Measurements from ENCODE around the gene TK1. TPM values are rescaled to one million over a fixed set of nuclear protein-coding genes. Genes with fewer than 3 reads are reported as not detected.

TK1 gene
- total RNA-seq, 1 donor from 2014 or later, result 6.6 TPM

DNA sequence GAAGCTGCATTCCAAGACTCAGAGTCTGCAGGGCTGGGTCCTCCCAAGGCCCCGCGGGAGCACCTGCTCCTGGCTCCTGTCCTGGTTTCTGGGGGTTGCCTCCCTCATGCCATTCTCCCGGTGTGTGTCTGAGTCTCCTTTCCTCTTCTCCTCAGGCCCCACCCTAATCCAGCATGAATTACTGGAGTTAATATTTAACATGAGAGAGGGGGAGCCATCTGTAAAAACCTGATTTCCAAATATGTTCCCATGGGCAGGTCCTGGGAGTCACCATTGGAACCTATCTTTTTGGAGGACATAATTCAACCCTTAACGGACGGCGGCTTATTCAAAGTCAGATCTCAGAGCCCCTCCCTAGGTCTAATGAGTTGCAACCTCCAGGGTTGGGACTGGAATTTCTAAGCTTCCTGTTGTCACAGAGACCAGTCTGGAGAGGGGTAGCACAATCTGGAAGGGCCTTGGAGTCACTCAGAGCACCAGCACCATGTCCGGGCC is 35.3 kb downstream of the TK1 start:
- Histone ChIP-seq H3K4me1 (peaks cover 16% of the 10 kb centered on the region), H3K4me3 (no peak overlapping the region), H3K36me3 (no peaks in the 10 kb centered on the region), H3K9me3 (no peaks in the 10 kb centered on the region), H3K27me3 (ENCODE audit: low read depth) (no peaks in the 10 kb centered on the region), H3K27ac (peak overlapping the region; percentile 53)
- intact Hi-C loops (cut with DNase I), result no loop called here
- ATAC-seq, result peak; percentile 52 to 65
- no peak for TF ChIP-seq CTCF (IDR thresholded peaks at IDR 0.05)
- DNase-seq, result no peak

- no peak overlapping the region for H3K27ac ChIP-seq
- H3K9me3 ChIP-seq, result no peaks in the 10 kb centered on the region
- no peak overlapping the region for H3K4me3 ChIP-seq
- no peaks in the 10 kb centered on the region for H3K27me3 ChIP-seq (ENCODE audit: low read depth)
- intact Hi-C loops (cut with DNase I), result no loop called here
- no peak for TF ChIP-seq CTCF (IDR thresholded peaks at IDR 0.05)
- ATAC-seq (no peak), DNase-seq (no peak)
- H3K4me1 ChIP-seq, result peaks cover 46% of the 10 kb centered on the region
- no peaks in the 10 kb centered on the region for H3K36me3 ChIP-seq
Observed at GRCh38 chr17:78148286-78149016, 38.4 kb downstream of the TK1 start.

DNA sequence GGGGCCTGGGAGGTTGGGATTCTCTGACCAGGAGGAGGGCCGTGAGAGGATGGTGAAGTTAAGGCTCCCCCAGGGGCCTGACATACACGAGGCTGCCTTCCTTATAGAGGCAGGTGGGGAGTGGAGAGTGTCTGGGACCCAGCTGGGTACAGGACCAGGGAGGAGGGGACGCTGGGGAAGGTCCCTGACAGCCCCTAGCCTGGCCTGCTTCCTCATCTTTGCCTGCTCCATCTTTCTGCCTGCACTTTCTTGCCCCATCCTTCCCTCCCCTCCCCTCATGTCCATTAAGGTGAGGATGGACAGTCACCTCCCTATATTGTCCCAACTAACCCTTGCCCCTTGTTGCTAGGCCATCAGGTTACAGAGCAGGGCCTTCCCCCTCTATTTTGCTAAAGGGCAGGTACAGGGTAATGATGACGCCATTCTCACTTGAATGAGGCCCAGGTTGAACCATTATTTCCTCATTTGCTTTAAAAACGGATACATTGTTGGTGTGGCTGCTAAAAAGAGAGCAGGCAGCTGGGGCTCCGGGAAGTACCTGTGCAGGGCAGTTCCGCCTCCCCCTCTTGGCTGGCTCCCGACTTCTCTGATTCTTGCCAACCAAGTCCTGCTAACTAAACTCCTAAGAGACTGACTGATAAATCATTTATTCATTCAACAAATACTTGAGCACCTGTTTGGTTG is 39.4 kb downstream of the TK1 start:
- Histone ChIP-seq H3K27ac (peak overlapping the region; percentile 11), H3K36me3 (no peaks in the 10 kb centered on the region), H3K27me3 (ENCODE audit: low read depth) (no peaks in the 10 kb centered on the region), H3K4me1 (peaks cover 54% of the 10 kb centered on the region), H3K9me3 (no peaks in the 10 kb centered on the region), H3K4me3 (no peak overlapping the region)
- ATAC-seq (peak; percentile 15 to 52), DNase-seq (peak; percentile 73)
- intact Hi-C loops (cut with DNase I), result no loop called here
- no peak for TF ChIP-seq CTCF (IDR thresholded peaks at IDR 0.05)

GRCh38 chr17:78146881-78147280 is 40.0 kb downstream of the TK1 start:
- DNase-seq, result no peak
- no peak overlapping the region for H3K4me3 ChIP-seq
- H3K27me3 ChIP-seq (ENCODE audit: low read depth), result no peaks in the 10 kb centered on the region
- no peaks in the 10 kb centered on the region for H3K36me3 ChIP-seq
- H3K27ac ChIP-seq, result peak overlapping the region; percentile 11
- TF ChIP-seq CTCF (IDR thresholded peaks at IDR 0.05), result no peak
- intact Hi-C loops (cut with DNase I), result no loop called here
- no peak for ATAC-seq
- H3K4me1 ChIP-seq, result peaks cover 59% of the 10 kb centered on the region
- H3K9me3 ChIP-seq, result no peaks in the 10 kb centered on the region

- intact Hi-C loops (cut with DNase I), result no loop called here
- Histone ChIP-seq H3K36me3 (no peaks in the 10 kb centered on the region), H3K4me3 (no peak overlapping the region), H3K27ac (peak overlapping the region; percentile 11), H3K9me3 (no peaks in the 10 kb centered on the region), H3K4me1 (peaks cover 59% of the 10 kb centered on the region), H3K27me3 (ENCODE audit: low read depth) (no peaks in the 10 kb centered on the region)
- TF ChIP-seq CTCF (IDR thresholded peaks at IDR 0.05), result no peak
- no peak for DNase-seq
- ATAC-seq, result no peak
Observed at GRCh38 chr17:78146471-78146869, 40.4 kb downstream of the TK1 start.
